SJSA1 (cell line): Measurements from ENCODE around the gene GNAT1. TPM values are rescaled to one million over a fixed set of nuclear protein-coding genes. Genes with fewer than 3 reads are reported as not detected.
"Not testable (repeated sequence)": the region's sequence is repeated elsewhere in the genome, so short reads cannot be mapped to it uniquely, and the experiment has no call there.

Experiments
- DNase-seq, 2 experiments: peaks; one replicate each; pipeline ENCODE4 v3.0.0-alpha.2; 2015 to 2020; ENCODE audit warnings: low spot score in 2 of 2, low read depth in 1 of 2
- H3K27ac ChIP-seq: fragments of 250-450 bp; sonication (Bioruptor Pico); 2 replicates; pipeline ENCODE4 v1.5.1; 2020; ENCODE audit warnings: mild to moderate bottlenecking, moderate library complexity
- H3K27me3 ChIP-seq: fragments of 250-450 bp; sonication (Bioruptor Pico); replicated peaks from 2 replicates; pipeline ENCODE4 v1.5.1; 2020; ENCODE audit warnings: mild to moderate bottlenecking, moderate library complexity
- H3K36me3 ChIP-seq: fragments of 250-450 bp; sonication (Bioruptor Pico); 2 replicates; pipeline ENCODE4 v1.5.1; 2020; ENCODE audit warnings: mild to moderate bottlenecking
- H3K4me1 ChIP-seq: fragments of 250-450 bp; sonication (Bioruptor Pico); replicated peaks from 2 replicates; pipeline ENCODE4 v1.6.1; 2021; ENCODE audit warnings: mild to moderate bottlenecking
- H3K4me3 ChIP-seq: fragments of 250-450 bp; sonication (Bioruptor Pico); 2 replicates; pipeline ENCODE4 v1.5.1; 2020; ENCODE audit warnings: mild to moderate bottlenecking
- H3K9me3 ChIP-seq: fragments of 250-450 bp; sonication (Bioruptor Pico); replicated peaks from 2 replicates; pipeline ENCODE4 v1.5.1; 2020; ENCODE audit warnings: mild to moderate bottlenecking
- total RNA-seq: library from RNA; depleted of rRNA; stranded (reverse); fragments of >200 nt; shearing (Covaris generic); gene quantifications from 2 replicates; pipeline ENCODE4 v1.2.3, GENCODE V29; 2014

The GNAT1 gene
- total RNA-seq, 1 experiment from 2014 or later: not detected

DNA sequence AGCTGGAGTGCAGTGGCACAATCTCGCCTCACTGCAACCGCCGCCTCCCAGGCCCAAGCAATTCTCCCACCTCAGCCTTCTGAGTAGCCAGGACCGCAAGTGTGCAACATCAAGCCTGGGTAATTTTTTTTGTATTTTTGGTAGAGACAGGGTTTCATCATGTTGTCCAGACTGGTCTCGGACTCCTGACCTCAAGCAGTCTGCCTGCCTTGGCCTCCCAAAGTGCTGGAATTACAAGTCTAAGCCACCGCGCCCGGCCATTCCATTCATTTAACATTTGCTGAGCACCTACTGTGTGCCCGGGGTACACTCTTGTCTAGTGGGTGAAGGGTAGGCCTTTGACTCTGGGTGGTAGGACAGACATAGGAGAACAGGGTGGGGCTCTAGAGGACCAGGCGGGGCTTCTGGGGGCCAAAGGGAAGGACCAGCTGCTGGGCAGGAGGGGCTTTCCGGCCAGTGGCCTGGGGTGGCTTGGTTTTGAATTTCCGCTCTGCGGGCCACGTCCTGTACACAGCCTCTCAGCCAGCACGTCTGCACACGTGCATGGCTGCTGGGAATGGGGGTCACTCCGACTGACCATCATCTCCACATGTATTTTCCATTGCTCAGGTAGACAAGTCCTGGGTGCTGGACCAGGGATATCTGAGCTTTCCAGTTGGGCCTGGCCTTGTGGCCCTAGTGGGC, 16.1 kb downstream of the GNAT1 start:
- Histone ChIP-seq H3K27me3 (peaks cover 20% of the 10 kb centered on the region), H3K27ac (no peak overlapping the region), H3K4me3 (no peak overlapping the region), H3K9me3 (no peaks in the 10 kb centered on the region), H3K4me1 (no peaks in the 10 kb centered on the region), H3K36me3 (no peaks in the 10 kb centered on the region)
- no peak for DNase-seq

DNA sequence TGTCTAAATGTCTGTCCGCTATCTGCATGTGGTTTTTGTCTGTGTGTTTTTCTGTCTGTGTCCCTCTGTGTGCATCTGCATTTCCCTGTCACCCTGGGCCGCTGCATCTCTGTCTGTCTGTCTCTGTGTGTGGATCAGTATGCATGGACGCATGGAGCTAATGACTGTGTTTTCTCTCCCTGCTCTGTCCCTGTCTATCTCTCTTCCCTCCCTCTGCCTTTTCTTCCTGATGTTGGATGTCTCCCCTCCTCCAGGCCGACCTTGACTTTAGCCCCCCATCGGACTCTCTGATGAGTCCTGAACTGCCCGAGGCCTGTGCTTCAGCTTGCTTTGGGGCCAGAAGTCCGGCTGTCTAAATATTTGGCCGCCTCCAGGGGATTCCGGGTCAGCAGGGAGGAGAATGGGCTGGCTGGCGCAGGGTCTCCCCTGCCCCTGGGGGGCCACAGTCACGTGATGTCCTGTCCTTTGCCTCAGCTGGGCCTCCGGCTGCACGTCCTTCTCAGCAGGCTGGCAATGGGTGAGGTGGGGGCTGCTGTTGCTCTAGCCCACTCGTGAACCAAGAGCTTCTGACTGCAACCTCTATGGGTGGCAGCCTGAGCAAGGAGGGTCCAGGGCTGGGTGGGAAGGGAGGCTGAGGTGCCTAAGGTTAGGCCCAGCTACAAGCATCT, 17.4 kb downstream of the GNAT1 start:
- no peaks in the 10 kb centered on the region for H3K4me1 ChIP-seq
- H3K9me3 ChIP-seq: no peaks in the 10 kb centered on the region
- no peak overlapping the region for H3K4me3 ChIP-seq
- no peak overlapping the region for H3K27ac ChIP-seq
- peaks cover 20% of the 10 kb centered on the region for H3K27me3 ChIP-seq
- no peaks in the 10 kb centered on the region for H3K36me3 ChIP-seq
- no peak for DNase-seq

DNA sequence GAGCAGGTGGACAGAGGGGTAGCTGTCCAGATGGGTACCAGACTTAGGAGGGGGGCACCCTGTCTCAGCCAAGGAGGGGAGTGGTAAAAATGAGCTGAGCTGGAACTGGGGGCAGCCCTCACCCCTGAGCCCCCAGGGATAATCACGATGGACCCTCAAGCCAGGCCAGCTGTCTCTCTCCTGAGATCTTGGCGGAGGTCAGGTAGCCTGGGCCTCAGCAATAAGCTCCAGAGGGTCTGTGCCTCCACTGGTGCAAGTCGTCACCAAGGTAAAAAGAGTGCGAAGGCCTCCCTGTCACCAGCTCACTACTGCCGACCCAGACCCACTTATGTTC, 18.7 kb downstream of the GNAT1 start:
- Histone ChIP-seq H3K27me3 (peaks cover 11% of the 10 kb centered on the region), H3K27ac (no peak overlapping the region), H3K4me1 (no peaks in the 10 kb centered on the region), H3K9me3 (no peaks in the 10 kb centered on the region), H3K36me3 (no peaks in the 10 kb centered on the region), H3K4me3 (no peak overlapping the region)
- DNase-seq: no peak

DNA sequence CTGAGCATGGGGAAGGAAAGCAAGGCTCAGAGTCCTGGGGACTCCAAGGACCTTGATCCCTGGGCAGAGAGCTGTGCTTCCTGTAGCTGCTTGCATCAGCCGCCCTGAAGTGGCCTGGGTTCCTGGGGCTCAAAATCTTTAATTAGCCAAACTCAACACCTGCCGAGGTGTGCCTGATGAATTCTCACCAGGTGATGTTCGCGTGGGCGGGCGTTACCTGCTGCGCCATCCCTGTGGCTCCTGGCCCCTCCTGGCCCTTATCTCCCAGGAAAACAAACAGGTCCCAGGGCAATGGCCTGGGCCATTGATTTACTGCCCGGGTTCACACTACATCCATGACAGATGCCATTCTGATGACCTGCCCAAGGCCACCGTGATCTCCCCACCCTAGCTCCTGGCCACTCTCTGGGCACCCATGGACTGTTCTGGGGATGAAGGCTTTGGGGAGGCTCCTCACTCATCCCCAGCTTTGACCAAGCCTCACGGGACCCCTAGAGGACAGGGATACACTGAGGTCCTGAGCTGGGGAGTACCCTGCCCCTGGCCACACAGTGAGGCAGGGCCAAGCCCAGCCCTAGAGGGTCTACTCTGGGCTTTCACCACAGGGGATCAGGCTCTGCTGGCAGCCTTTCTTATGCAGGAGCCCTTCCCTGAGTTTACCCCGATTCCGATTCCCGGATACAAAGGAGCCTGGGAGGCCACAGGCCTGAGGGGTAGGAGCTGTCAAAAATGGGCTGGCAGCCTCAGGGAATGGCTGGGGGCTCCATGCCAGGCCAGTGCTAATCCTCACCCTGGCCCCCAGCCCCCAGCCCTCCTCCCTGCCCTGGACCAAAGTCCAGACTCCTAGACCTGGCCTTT, 19.3 kb downstream of the GNAT1 start:
- DNase-seq: no peak
- Histone ChIP-seq H3K27me3 (peaks cover 5% of the 10 kb centered on the region), H3K4me1 (no peaks in the 10 kb centered on the region), H3K4me3 (no peak overlapping the region), H3K36me3 (no peaks in the 10 kb centered on the region), H3K9me3 (no peaks in the 10 kb centered on the region), H3K27ac (no peak overlapping the region)

DNA sequence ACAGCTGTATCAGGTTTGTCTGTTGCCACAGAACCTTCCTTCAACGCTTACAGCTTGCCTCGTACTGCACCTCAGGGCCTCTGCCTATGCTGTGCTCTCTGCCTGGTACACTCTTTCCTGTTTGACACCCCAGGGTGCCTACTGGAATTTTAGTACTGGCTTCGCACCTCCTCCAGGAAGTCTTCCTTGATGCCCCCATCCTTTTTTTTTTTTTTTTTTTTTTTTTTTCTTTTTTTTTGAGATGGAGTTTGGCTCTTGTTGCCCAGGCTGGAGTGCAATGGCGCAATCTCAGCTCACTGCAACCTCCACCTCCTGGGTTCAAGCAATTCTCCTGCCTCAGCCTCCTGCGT, 19.9 kb downstream of the GNAT1 start:
- H3K4me3 ChIP-seq, DNase-seq, H3K27ac ChIP-seq, H3K36me3 ChIP-seq, H3K4me1 ChIP-seq, H3K9me3 ChIP-seq, H3K27me3 ChIP-seq: not testable (repeated sequence)

DNA sequence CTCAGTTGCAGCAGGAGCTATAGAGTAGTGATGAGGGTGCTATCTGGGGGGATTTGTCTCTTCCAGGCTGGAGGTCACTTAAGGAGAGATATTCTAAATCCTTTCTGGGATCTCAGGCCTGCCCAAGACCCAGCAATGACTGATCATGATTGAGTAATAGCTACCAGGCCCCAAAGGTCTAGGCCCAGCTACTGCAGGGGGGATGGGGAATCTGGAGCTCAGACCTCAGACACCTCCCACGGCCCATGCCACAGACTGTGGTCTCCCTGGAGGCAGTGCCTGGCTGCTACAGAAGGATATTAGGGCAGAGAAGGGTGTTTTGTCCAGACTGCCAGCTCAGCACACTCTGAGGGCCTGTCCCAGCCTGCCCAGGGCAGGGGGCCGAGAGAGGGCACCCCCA, 20.5 kb downstream of the GNAT1 start:
- Histone ChIP-seq H3K27me3 (no peaks in the 10 kb centered on the region), H3K36me3 (no peaks in the 10 kb centered on the region), H3K4me3 (no peak overlapping the region), H3K9me3 (no peaks in the 10 kb centered on the region), H3K27ac (no peak overlapping the region), H3K4me1 (no peaks in the 10 kb centered on the region)
- DNase-seq: no peak

DNA sequence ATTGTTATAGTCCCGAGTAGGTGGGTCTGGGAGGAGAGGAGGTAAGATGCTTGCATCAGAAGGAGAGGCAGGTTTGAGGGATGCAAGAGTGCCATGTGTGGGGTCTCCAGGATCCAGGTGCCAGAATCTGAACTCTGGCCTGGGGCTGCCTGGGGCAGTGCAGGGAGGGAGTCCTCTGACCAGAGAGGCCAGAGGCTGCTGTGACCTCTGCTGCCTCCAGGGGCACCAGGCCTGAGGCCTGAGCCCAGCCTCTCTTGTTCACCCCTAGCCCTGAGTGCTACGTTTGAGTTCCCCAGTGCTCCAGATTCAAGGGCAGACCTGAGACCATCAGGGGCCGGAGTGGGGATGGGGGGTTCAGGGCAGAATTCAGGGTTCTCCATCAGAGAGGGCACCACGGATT, 21.1 kb downstream of the GNAT1 start:
- no peaks in the 10 kb centered on the region for H3K36me3 ChIP-seq
- no peaks in the 10 kb centered on the region for H3K4me1 ChIP-seq
- no peak for DNase-seq
- H3K4me3 ChIP-seq: no peak overlapping the region
- H3K27ac ChIP-seq: no peak overlapping the region
- H3K9me3 ChIP-seq: no peaks in the 10 kb centered on the region
- H3K27me3 ChIP-seq: no peaks in the 10 kb centered on the region

DNA sequence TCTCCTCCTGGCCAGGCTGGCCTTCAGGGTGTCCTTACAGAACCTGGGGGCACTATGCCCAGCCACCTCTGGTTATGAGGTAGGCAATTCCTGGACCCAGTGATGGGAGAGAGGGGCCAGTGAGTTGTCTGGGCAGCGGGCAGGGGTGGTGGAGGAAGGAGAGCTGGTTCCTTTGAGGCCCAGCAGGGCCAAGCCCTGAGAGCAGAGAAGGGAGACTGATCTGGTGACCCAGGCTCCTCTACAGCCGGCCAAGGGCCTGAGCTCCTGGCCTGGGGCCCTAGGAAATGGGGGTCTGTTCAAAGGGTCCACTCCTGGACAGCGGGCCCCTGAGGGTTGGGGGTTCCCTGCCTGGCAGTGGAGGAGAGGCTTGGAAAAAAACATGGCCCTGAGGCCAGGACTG, 21.6 kb downstream of the GNAT1 start:
- Histone ChIP-seq H3K4me3 (no peak overlapping the region), H3K4me1 (no peaks in the 10 kb centered on the region), H3K27me3 (no peaks in the 10 kb centered on the region), H3K36me3 (no peaks in the 10 kb centered on the region), H3K9me3 (no peaks in the 10 kb centered on the region), H3K27ac (no peak overlapping the region)
- no peak for DNase-seq

DNA sequence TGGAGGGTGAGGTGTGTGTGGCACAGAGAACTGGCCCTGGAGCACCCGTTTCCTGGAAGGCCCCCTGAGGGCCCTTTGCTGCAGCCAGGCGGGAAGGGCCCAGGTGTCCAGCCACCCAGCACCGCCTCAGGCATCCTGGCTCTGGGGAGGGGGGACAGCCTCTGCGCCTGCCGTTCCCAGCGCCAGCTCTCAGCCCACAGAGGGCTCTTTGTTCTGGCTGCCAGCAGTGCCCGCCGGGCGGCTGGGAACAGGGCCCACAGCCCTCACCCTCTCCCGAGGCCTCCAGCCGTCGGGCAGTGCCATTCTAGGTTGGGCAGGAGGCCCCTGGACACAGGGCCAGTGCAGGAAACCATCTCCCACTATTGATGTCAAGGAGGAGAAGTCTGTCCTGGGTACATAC, 22.0 kb downstream of the GNAT1 start:
- Histone ChIP-seq H3K36me3 (no peaks in the 10 kb centered on the region), H3K27ac (no peak overlapping the region), H3K27me3 (no peaks in the 10 kb centered on the region), H3K4me3 (no peak overlapping the region), H3K4me1 (no peaks in the 10 kb centered on the region), H3K9me3 (no peaks in the 10 kb centered on the region)
- DNase-seq: no peak

DNA sequence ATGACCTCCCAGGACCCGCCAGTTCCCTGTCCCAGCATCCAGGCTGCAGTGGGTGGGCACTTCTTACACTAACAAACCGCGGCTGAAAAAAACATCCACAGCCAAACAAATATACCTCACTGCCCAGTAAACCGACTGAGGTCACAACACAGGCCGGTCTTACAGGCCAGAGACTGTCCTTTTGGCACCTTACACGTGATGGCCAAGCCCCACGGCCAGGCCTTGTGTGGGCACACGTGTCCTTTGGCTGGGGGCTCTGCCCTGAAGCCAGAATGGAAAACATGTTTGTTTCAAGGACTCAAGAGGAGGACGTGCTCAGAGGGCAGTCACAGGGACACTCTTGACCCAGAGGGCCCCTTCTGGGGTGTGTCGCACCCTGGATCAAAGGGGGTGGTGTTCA, 23.4 kb downstream of the GNAT1 start:
- no peak overlapping the region for H3K4me3 ChIP-seq
- H3K27ac ChIP-seq: no peak overlapping the region
- DNase-seq: no peak
- no peaks in the 10 kb centered on the region for H3K4me1 ChIP-seq
- H3K36me3 ChIP-seq: no peaks in the 10 kb centered on the region
- H3K9me3 ChIP-seq: no peaks in the 10 kb centered on the region
- H3K27me3 ChIP-seq: no peaks in the 10 kb centered on the region

DNA sequence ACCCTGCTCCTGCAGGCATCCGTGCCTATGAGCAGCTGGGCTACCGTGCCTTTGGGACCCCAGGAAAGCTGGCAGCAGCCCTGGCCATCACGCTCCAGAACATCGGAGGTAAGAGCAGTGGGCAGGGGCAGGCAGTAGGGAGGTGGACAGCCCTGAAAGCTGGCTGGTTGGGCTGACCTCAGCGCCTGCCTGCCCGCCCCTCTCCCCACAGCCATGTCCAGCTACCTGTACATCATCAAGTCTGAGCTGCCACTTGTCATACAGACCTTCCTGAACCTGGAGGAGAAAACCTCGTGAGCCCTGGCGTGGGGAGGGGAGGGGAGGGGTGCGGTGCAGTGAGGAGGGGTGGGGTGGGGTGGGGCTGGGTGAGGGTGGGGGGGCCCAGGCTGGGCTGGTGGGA, 24.1 kb downstream of the GNAT1 start:
- Histone ChIP-seq H3K4me3 (no peak overlapping the region), H3K27me3 (no peaks in the 10 kb centered on the region), H3K36me3 (no peaks in the 10 kb centered on the region), H3K9me3 (no peaks in the 10 kb centered on the region), H3K27ac (no peak overlapping the region), H3K4me1 (no peaks in the 10 kb centered on the region)
- no peak for DNase-seq

DNA sequence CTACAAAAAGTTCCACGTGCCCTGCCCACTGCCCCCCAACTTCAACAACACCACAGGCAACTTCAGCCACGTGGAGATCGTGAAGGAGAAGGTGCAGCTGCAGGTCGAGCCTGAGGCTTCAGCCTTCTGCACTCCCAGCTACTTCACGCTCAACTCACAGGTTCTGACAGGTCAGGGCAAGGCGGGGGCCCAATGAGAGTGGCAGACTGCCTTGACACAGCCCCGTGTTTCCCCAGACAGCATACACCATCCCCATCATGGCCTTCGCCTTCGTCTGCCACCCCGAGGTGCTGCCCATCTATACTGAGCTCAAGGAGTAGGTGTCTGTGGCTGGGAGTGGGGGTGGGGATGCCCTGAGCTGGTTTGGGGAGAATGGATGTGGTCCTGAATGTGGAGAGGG, 26.3 kb downstream of the GNAT1 start:
- no peaks in the 10 kb centered on the region for H3K9me3 ChIP-seq

DNA sequence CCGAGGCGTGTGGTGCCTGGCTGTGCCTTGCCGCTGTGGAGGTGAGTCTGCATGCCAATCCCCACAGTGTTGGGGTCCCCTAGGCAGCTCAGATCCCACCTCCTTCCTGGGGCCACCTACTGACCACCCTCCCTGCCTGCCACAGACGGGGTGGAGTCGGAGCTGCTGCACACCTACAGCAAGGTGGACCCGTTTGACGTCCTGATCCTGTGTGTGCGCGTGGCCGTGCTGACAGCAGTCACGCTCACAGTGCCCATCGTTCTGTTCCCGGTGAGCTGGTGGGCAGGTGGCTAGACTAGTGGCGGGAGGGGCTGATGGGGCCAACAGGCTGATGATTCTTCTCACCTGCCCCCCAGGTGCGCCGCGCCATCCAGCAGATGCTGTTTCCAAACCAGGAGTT, 27.0 kb downstream of the GNAT1 start:
- no peaks in the 10 kb centered on the region for H3K36me3 ChIP-seq

More for the DNA sequence above, 26.3 kb downstream of the GNAT1 start:
- Histone ChIP-seq H3K36me3 (no peaks in the 10 kb centered on the region), H3K4me1 (no peaks in the 10 kb centered on the region), H3K4me3 (no peak overlapping the region), H3K27ac (no peak overlapping the region), H3K27me3 (no peaks in the 10 kb centered on the region)
- no peak for DNase-seq

DNA sequence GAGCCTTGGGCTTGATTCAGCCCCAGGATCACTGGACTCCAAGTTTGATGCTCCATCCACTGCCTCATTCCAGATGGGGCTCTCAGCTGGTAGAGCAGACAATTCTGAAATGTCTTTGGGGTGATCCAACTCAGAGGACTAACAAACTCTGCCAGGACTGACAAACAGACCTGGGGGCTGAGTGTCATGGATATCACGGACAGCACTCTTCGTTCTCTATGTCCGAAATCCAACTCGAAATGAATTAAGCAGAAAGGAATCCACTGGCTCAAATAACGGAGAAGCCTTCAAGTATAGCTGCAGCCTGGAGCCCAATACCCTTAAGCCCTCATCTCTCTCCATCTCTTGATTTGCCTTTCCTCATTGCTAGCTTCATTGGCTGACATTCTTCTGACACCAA, 27.9 kb downstream of the GNAT1 start:
- Histone ChIP-seq H3K27me3 (no peaks in the 10 kb centered on the region), H3K4me3 (no peak overlapping the region), H3K27ac (no peak overlapping the region), H3K4me1 (no peaks in the 10 kb centered on the region), H3K36me3 (no peaks in the 10 kb centered on the region), H3K9me3 (no peaks in the 10 kb centered on the region)
- no peak for DNase-seq

More for the DNA sequence above, 27.0 kb downstream of the GNAT1 start:
- no peak for DNase-seq
- H3K4me3 ChIP-seq: no peak overlapping the region
- no peak overlapping the region for H3K27ac ChIP-seq
- H3K27me3 ChIP-seq: no peaks in the 10 kb centered on the region
- no peaks in the 10 kb centered on the region for H3K4me1 ChIP-seq
- H3K9me3 ChIP-seq: no peaks in the 10 kb centered on the region
